Measurements from ENCODE around the gene MACF1. TPM values are rescaled to one million over a fixed set of nuclear protein-coding genes. Genes with fewer than 3 reads are reported as not detected.

MACF1 gene
- total RNA-seq, 1 donor from 2014 or later, result 301 TPM

- peaks cover 1% of the 10 kb centered on the region for H3K36me3 Mint-ChIP-seq
- H3K27ac Mint-ChIP-seq, result peak overlapping the region; percentile 48
- DNase-seq (ENCODE audit: low spot score in 2 of 2, unreplicated experiment in 2 of 2), result peak; percentile 40 to 84
These were observed 53.8 kb downstream of the MACF1 start for GRCh38 chr1:39258146-39258924.

GRCh38 chr1:39258925-39259244, 54.4 kb downstream of the MACF1 start:
- no peak for DNase-seq (ENCODE audit: low spot score in 2 of 2, unreplicated experiment in 2 of 2)
- H3K4me1 Mint-ChIP-seq, result peaks cover 2% of the 10 kb centered on the region
- H3K27me3 Mint-ChIP-seq (ENCODE audit: low read depth), result no peaks in the 10 kb centered on the region
- H3K9me3 Mint-ChIP-seq, result no peaks in the 10 kb centered on the region
- no peak overlapping the region for H3K4me3 Mint-ChIP-seq
- peaks cover 1% of the 10 kb centered on the region for H3K36me3 Mint-ChIP-seq
- H3K27ac Mint-ChIP-seq, result no peak overlapping the region
- TF ChIP-seq CTCF (IDR thresholded peaks at IDR 0.05; ENCODE audit: unreplicated experiment), result no peak

More at GRCh38 chr1:39258146-39258924, 53.8 kb downstream of the MACF1 start:
- H3K4me3 Mint-ChIP-seq, result no peak overlapping the region
- H3K4me1 Mint-ChIP-seq, result peaks cover 2% of the 10 kb centered on the region
- H3K27me3 Mint-ChIP-seq (ENCODE audit: low read depth), result no peaks in the 10 kb centered on the region
- no peaks in the 10 kb centered on the region for H3K9me3 Mint-ChIP-seq
- peak; percentile 89 for TF ChIP-seq CTCF (IDR thresholded peaks at IDR 0.05; ENCODE audit: unreplicated experiment)

- H3K27ac Mint-ChIP-seq, result no peak overlapping the region
- no peak overlapping the region for H3K4me3 Mint-ChIP-seq
- H3K4me1 Mint-ChIP-seq, result peaks cover 10% of the 10 kb centered on the region
- peaks cover 1% of the 10 kb centered on the region for H3K36me3 Mint-ChIP-seq
- H3K27me3 Mint-ChIP-seq (ENCODE audit: low read depth), result no peaks in the 10 kb centered on the region
- TF ChIP-seq CTCF (IDR thresholded peaks at IDR 0.05; ENCODE audit: unreplicated experiment), result no peak
- no peak for DNase-seq (ENCODE audit: low spot score in 2 of 2, unreplicated experiment in 2 of 2)
- no peaks in the 10 kb centered on the region for H3K9me3 Mint-ChIP-seq
These were observed 57.3 kb downstream of the MACF1 start for GRCh38 chr1:39261712-39262221.

GRCh38 chr1:39262802-39263201, 58.3 kb downstream of the MACF1 start:
- Mint-ChIP-seq H3K27me3 (ENCODE audit: low read depth) (no peaks in the 10 kb centered on the region), H3K4me1 (peaks cover 10% of the 10 kb centered on the region), H3K36me3 (peaks cover 1% of the 10 kb centered on the region), H3K27ac (no peak overlapping the region), H3K4me3 (no peak overlapping the region), H3K9me3 (no peaks in the 10 kb centered on the region)
- TF ChIP-seq CTCF (IDR thresholded peaks at IDR 0.05; ENCODE audit: unreplicated experiment), result no peak
- no peak for DNase-seq (ENCODE audit: low spot score in 2 of 2, unreplicated experiment in 2 of 2)

- Mint-ChIP-seq H3K4me3 (no peak overlapping the region), H3K36me3 (peaks cover 1% of the 10 kb centered on the region), H3K9me3 (no peaks in the 10 kb centered on the region), H3K4me1 (peaks cover 36% of the 10 kb centered on the region), H3K27me3 (ENCODE audit: low read depth) (no peaks in the 10 kb centered on the region), H3K27ac (no peak overlapping the region)
- no peak for TF ChIP-seq CTCF (IDR thresholded peaks at IDR 0.05; ENCODE audit: unreplicated experiment)
- no peak for DNase-seq (ENCODE audit: low spot score in 2 of 2, unreplicated experiment in 2 of 2)
These were observed 61.8 kb downstream of the MACF1 start for GRCh38 chr1:39266269-39266668.
